Testis (tissue), 2 donors: ENCODE data around the gene GRK5.
"Not testable (repeated sequence)": the region's sequence is repeated elsewhere in the genome, so short reads cannot be mapped to it uniquely, and the experiment has no call there.

Experiments used
- CTCF ChIP-seq, 3 experiments: fragments of 450-650 bp in 2 of 3; fragments of 200-600 bp in 1 of 3; sonication (generic) in 1 of 3; IDR thresholded peaks; one replicate each; pipeline ENCODE4 v1.5.1; 2016 to 2019; ENCODE audit warnings: antibody characterized with exemption in 3 of 3, mild to moderate bottlenecking in 2 of 3, moderate library complexity in 1 of 3
- POLR2A ChIP-seq: fragments of 450-650 bp; IDR thresholded peaks from one replicate; pipeline ENCODE4 v1.6.1; 2017; ENCODE audit warnings: antibody characterized with exemption, mild to moderate bottlenecking, moderate library complexity

DNA sequence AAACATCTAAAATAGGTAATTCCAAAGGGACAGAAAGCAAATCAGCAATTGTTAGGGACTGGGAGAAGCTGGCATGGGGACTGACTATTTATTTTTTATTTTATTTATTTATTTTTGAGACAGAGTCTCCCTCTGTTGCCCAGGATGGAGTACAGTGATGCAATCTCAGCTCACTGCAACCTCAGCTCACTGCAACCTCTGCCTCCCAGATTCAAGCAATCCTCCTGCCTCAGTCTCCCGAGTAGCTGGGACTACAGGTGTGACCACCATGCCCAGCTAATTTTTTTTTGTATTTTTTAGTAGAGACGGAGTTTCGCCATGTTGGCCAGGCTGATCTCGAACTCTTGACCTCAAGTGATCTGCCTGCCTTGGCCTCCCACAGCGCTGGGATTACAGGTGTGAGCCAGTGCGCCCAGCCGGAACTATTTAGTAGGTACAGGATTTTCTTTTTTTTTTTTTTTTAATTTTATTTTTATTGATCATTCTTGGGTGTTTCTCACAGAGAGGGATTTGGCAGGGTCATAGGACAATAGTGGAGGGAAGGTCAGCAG lies 26.4 kb upstream of the GRK5 start:
- not testable (repeated sequence) for TF ChIP-seq CTCF (IDR thresholded peaks at IDR 0.05); POLR2A
